ENCODE results near the gene FRAS1.

DNA sequence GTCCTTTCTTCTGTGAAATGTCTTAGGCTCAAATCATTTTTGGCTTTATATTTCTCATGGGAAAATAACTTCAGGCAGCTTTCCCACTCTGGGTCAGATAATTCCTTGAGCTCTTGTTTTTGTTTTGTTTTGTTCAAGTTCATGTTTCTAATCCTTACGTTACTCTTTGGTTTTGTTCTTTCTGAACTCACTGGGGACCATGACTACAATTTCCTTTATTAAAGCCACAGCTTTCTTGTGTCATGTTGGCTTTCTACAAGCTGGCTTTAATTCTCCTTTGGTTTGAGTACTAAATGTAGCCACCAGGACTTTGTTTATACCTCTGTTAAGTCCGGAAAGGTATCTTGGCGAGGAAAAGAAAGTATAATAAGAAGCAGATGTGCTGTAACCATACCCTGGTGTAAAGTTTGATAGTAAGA lies 463.7 kb downstream of the FRAS1 start:
- TF ChIP-seq, protein P1, sequence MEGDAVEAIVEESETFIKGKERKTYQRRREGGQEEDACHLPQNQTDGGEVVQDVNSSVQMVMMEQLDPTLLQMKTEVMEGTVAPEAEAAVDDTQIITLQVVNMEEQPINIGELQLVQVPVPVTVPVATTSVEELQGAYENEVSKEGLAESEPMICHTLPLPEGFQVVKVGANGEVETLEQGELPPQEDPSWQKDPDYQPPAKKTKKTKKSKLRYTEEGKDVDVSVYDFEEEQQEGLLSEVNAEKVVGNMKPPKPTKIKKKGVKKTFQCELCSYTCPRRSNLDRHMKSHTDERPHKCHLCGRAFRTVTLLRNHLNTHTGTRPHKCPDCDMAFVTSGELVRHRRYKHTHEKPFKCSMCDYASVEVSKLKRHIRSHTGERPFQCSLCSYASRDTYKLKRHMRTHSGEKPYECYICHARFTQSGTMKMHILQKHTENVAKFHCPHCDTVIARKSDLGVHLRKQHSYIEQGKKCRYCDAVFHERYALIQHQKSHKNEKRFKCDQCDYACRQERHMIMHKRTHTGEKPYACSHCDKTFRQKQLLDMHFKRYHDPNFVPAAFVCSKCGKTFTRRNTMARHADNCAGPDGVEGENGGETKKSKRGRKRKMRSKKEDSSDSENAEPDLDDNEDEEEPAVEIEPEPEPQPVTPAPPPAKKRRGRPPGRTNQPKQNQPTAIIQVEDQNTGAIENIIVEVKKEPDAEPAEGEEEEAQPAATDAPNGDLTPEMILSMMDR (IDR thresholded peaks at IDR 0.05), result no peak
- TF ChIP-seq EZH2 (IDR thresholded peaks at IDR 0.05; ENCODE audit: borderline replicate concordance, insufficient read depth, low read depth, low read length, poor library complexity, severe bottlenecking), result no peak
